Measurements from ENCODE around the gene STK16. TPM values are rescaled to one million over a fixed set of nuclear protein-coding genes. Genes with fewer than 3 reads are reported as not detected.

STK16 gene
- total and polyA plus RNA-seq, 2 donors = 21.4 to 55.1 TPM

- Histone ChIP-seq H3K9me3 (ENCODE audit: control insufficient read depth in 2 of 2, insufficient read depth in 1 of 2, low read length in 1 of 2) (no peaks in the 10 kb centered on the region), H3K27ac (ENCODE audit: low read depth in 1 of 2, low read length in 1 of 2) (peak overlapping the region; percentile 99 to 100), H3K4me3 (ENCODE audit: low read length in 2 of 2) (peak overlapping the region; percentile 74 to 81), H3K36me3 (ENCODE audit: control insufficient read depth in 2 of 2, insufficient read depth in 2 of 2, low read length in 1 of 2) (peaks cover 21 to 31% of the 10 kb centered on the region in 2 donors), H3K4me1 (ENCODE audit: control insufficient read depth in 2 of 2, insufficient read depth in 2 of 2, low read length in 2 of 2) (peaks cover 19 to 34% of the 10 kb centered on the region in 2 donors), H3K27me3 (ENCODE audit: control insufficient read depth in 2 of 2, insufficient read depth in 1 of 2, low read length in 1 of 2) (peaks cover 0 to 9% of the 10 kb centered on the region in 2 donors)
- WGBS = 10% methylated on average over 9 of the region's 9 CpGs
- no peak for DNase-seq (ENCODE audit: low read depth in 6 of 9, low spot score in 9 of 9)
These were observed 33.4 kb downstream of the STK16 start for GRCh38 chr2:219278655-219279150.

- WGBS = 2% methylated on average over 65 of the region's 65 CpGs
- peaks cover 19 to 34% of the 10 kb centered on the region in 2 donors for H3K4me1 ChIP-seq (ENCODE audit: control insufficient read depth in 2 of 2, insufficient read depth in 2 of 2, low read length in 2 of 2)
- H3K36me3 ChIP-seq (ENCODE audit: control insufficient read depth in 2 of 2, insufficient read depth in 2 of 2, low read length in 1 of 2) = peaks cover 23 to 37% of the 10 kb centered on the region in 2 donors
- peak within 1 kb of the TSS; percentile 74 to 81 for H3K4me3 ChIP-seq (ENCODE audit: low read length in 2 of 2)
- peaks cover 0 to 3% of the 10 kb centered on the region in 2 donors for H3K27me3 ChIP-seq (ENCODE audit: control insufficient read depth in 2 of 2, insufficient read depth in 1 of 2, low read length in 1 of 2)
- DNase-seq (ENCODE audit: low read depth in 6 of 9, low spot score in 9 of 9) = peak; percentile 90 to 99 (median 97)
- peak within 1 kb of the TSS; percentile 99 to 100 for H3K27ac ChIP-seq (ENCODE audit: low read depth in 1 of 2, low read length in 1 of 2)
- H3K9me3 ChIP-seq (ENCODE audit: control insufficient read depth in 2 of 2, insufficient read depth in 1 of 2, low read length in 1 of 2) = no peaks in the 10 kb centered on the region
These were observed 34.1 kb downstream of the STK16 start, which contains the start of gene DNAJB2 for GRCh38 chr2:219279151-219279915. Gene DNAJB2 (plus strand): TSS chr2:219279366. CDS start chr2:219279834, 468 bp downstream.

GRCh38 chr2:219279916-219280516, 34.7 kb downstream of the STK16 start:
- DNase-seq (ENCODE audit: low read depth in 6 of 9, low spot score in 9 of 9) = peak in 6 of 9 donors; percentile 50 to 88 (median 68)
- peak overlapping the region; percentile 99 to 100 for H3K27ac ChIP-seq (ENCODE audit: low read depth in 1 of 2, low read length in 1 of 2)
- H3K9me3 ChIP-seq (ENCODE audit: control insufficient read depth in 2 of 2, insufficient read depth in 1 of 2, low read length in 1 of 2) = no peaks in the 10 kb centered on the region
- WGBS = 64% methylated on average over 12 of the region's 12 CpGs
- no peaks in the 10 kb centered on the region for H3K27me3 ChIP-seq (ENCODE audit: control insufficient read depth in 2 of 2, insufficient read depth in 1 of 2, low read length in 1 of 2)
- H3K4me1 ChIP-seq (ENCODE audit: control insufficient read depth in 2 of 2, insufficient read depth in 2 of 2, low read length in 2 of 2) = peaks cover 19 to 34% of the 10 kb centered on the region in 2 donors
- H3K36me3 ChIP-seq (ENCODE audit: control insufficient read depth in 2 of 2, insufficient read depth in 2 of 2, low read length in 1 of 2) = peaks cover 30 to 44% of the 10 kb centered on the region in 2 donors
- peak overlapping the region; percentile 74 to 81 for H3K4me3 ChIP-seq (ENCODE audit: low read length in 2 of 2)

- Histone ChIP-seq H3K36me3 (ENCODE audit: control insufficient read depth in 2 of 2, insufficient read depth in 2 of 2, low read length in 1 of 2) (peaks cover 30 to 50% of the 10 kb centered on the region in 2 donors), H3K4me3 (ENCODE audit: low read length in 2 of 2) (no peak overlapping the region), H3K27me3 (ENCODE audit: control insufficient read depth in 2 of 2, insufficient read depth in 1 of 2, low read length in 1 of 2) (no peaks in the 10 kb centered on the region), H3K9me3 (ENCODE audit: control insufficient read depth in 2 of 2, insufficient read depth in 1 of 2, low read length in 1 of 2) (no peaks in the 10 kb centered on the region), H3K27ac (ENCODE audit: low read depth in 1 of 2, low read length in 1 of 2) (peak overlapping the region in 1 of 2 donors; percentile 100), H3K4me1 (ENCODE audit: control insufficient read depth in 2 of 2, insufficient read depth in 2 of 2, low read length in 2 of 2) (peaks cover 19 to 35% of the 10 kb centered on the region in 2 donors)
- DNase-seq (ENCODE audit: low read depth in 6 of 9, low spot score in 9 of 9) = no peak
- 96% methylated on average over 4 of the region's 4 CpGs for WGBS
These were observed 35.4 kb downstream of the STK16 start for GRCh38 chr2:219280651-219281050.

GRCh38 chr2:219281588-219281987, 36.3 kb downstream of the STK16 start:
- Histone ChIP-seq H3K9me3 (ENCODE audit: control insufficient read depth in 2 of 2, insufficient read depth in 1 of 2, low read length in 1 of 2) (no peaks in the 10 kb centered on the region), H3K4me1 (ENCODE audit: control insufficient read depth in 2 of 2, insufficient read depth in 2 of 2, low read length in 2 of 2) (peaks cover 19 to 37% of the 10 kb centered on the region in 2 donors), H3K36me3 (ENCODE audit: control insufficient read depth in 2 of 2, insufficient read depth in 2 of 2, low read length in 1 of 2) (peaks cover 33 to 59% of the 10 kb centered on the region in 2 donors), H3K27ac (ENCODE audit: low read depth in 1 of 2, low read length in 1 of 2) (no peak overlapping the region), H3K27me3 (ENCODE audit: control insufficient read depth in 2 of 2, insufficient read depth in 1 of 2, low read length in 1 of 2) (no peaks in the 10 kb centered on the region), H3K4me3 (ENCODE audit: low read length in 2 of 2) (no peak overlapping the region)
- WGBS = 95% methylated on average over 8 of the region's 8 CpGs
- DNase-seq (ENCODE audit: low read depth in 6 of 9, low spot score in 9 of 9) = no peak

GRCh38 chr2:219282375-219282774, 37.1 kb downstream of the STK16 start:
- H3K4me3 ChIP-seq (ENCODE audit: low read length in 2 of 2) = no peak overlapping the region
- H3K27ac ChIP-seq (ENCODE audit: low read depth in 1 of 2, low read length in 1 of 2) = no peak overlapping the region
- peaks cover 19 to 36% of the 10 kb centered on the region in 2 donors for H3K4me1 ChIP-seq (ENCODE audit: control insufficient read depth in 2 of 2, insufficient read depth in 2 of 2, low read length in 2 of 2)
- H3K36me3 ChIP-seq (ENCODE audit: control insufficient read depth in 2 of 2, insufficient read depth in 2 of 2, low read length in 1 of 2) = peaks cover 33 to 59% of the 10 kb centered on the region in 2 donors
- 96% methylated on average over 5 of the region's 5 CpGs for WGBS
- no peak for DNase-seq (ENCODE audit: low read depth in 6 of 9, low spot score in 9 of 9)
- no peaks in the 10 kb centered on the region for H3K9me3 ChIP-seq (ENCODE audit: control insufficient read depth in 2 of 2, insufficient read depth in 1 of 2, low read length in 1 of 2)
- no peaks in the 10 kb centered on the region for H3K27me3 ChIP-seq (ENCODE audit: control insufficient read depth in 2 of 2, insufficient read depth in 1 of 2, low read length in 1 of 2)

- Histone ChIP-seq H3K4me1 (ENCODE audit: control insufficient read depth in 2 of 2, insufficient read depth in 2 of 2, low read length in 2 of 2) (peaks cover 14 to 29% of the 10 kb centered on the region in 2 donors), H3K36me3 (ENCODE audit: control insufficient read depth in 2 of 2, insufficient read depth in 2 of 2, low read length in 1 of 2) (peaks cover 33 to 59% of the 10 kb centered on the region in 2 donors)
- WGBS = 95% methylated on average over 17 of the region's 17 CpGs
These were observed 37.8 kb downstream of the STK16 start for GRCh38 chr2:219282943-219283581.

GRCh38 chr2:219284501-219285372, 39.5 kb downstream of the STK16 start:
- no peak overlapping the region for H3K4me3 ChIP-seq (ENCODE audit: low read length in 2 of 2)
- H3K4me1 ChIP-seq (ENCODE audit: control insufficient read depth in 2 of 2, insufficient read depth in 2 of 2, low read length in 2 of 2) = peaks cover 7 to 16% of the 10 kb centered on the region in 2 donors
- no peak overlapping the region for H3K27ac ChIP-seq (ENCODE audit: low read depth in 1 of 2, low read length in 1 of 2)
- 98% methylated on average over 16 of the region's 16 CpGs for WGBS
- peaks cover 33 to 59% of the 10 kb centered on the region in 2 donors for H3K36me3 ChIP-seq (ENCODE audit: control insufficient read depth in 2 of 2, insufficient read depth in 2 of 2, low read length in 1 of 2)
- no peaks in the 10 kb centered on the region for H3K9me3 ChIP-seq (ENCODE audit: control insufficient read depth in 2 of 2, insufficient read depth in 1 of 2, low read length in 1 of 2)
- no peaks in the 10 kb centered on the region for H3K27me3 ChIP-seq (ENCODE audit: control insufficient read depth in 2 of 2, insufficient read depth in 1 of 2, low read length in 1 of 2)
- no peak for DNase-seq (ENCODE audit: low read depth in 6 of 9, low spot score in 9 of 9)

More at GRCh38 chr2:219282943-219283581, 37.8 kb downstream of the STK16 start:
- H3K4me3 ChIP-seq (ENCODE audit: low read length in 2 of 2) = no peak overlapping the region
- no peaks in the 10 kb centered on the region for H3K9me3 ChIP-seq (ENCODE audit: control insufficient read depth in 2 of 2, insufficient read depth in 1 of 2, low read length in 1 of 2)
- DNase-seq (ENCODE audit: low read depth in 6 of 9, low spot score in 9 of 9) = no peak
- H3K27me3 ChIP-seq (ENCODE audit: control insufficient read depth in 2 of 2, insufficient read depth in 1 of 2, low read length in 1 of 2) = no peaks in the 10 kb centered on the region
- H3K27ac ChIP-seq (ENCODE audit: low read depth in 1 of 2, low read length in 1 of 2) = no peak overlapping the region
